ENCODE results near the gene TSGA10. TPM values are rescaled to one million over a fixed set of nuclear protein-coding genes. Genes with fewer than 3 reads are reported as not detected.
"Not testable (repeated sequence)": the region's sequence is repeated elsewhere in the genome, so short reads cannot be mapped to it uniquely, and the experiment has no call there.

The TSGA10 gene
- total RNA-seq, 2 donors from 2014 or later, result 3.5 to 9.8 TPM

DNA sequence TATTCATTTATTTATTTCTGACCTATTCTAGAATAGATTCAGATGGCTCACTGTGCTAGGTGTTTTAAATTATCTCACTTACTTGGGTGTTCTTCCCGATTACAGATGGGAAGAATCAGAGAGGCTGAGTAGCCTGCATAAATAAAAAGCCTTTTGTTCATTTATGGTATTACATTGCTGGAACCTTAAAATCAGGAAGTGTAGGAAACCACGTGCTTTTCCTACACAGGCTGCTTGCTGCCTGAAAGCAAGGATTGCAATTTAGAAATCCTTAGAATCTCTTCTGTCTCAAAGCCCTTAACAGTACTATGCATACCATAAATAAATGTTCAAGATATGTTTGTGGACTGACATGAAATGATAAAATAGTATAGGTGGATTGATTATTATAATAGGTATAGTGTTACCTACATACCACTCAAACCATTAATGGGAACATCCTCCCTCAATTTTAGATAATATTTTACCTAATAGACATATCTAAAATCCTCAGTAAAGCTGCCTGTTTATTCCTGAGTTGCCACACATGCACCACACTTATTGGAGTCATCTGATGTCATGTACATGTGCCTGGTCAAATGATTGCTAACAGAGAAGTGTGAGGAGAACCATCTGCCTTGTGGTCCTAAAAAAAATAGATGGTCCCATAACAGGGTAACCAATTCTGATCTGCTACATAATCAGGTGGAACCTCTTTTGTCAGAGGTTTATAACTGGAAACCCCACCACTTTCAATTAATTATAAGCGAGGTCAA is 86.7 kb downstream of the TSGA10 start:
- ATAC-seq (replicated peaks), result no peak
- Mint-ChIP-seq H3K4me1 (no peaks in the 10 kb centered on the region), H3K27me3 (no peaks in the 10 kb centered on the region), H3K36me3 (ENCODE audit: low read depth) (no peaks in the 10 kb centered on the region), H3K4me3 (no peak overlapping the region), H3K9me3 (no peaks in the 10 kb centered on the region), H3K27ac (no peak overlapping the region)

DNA sequence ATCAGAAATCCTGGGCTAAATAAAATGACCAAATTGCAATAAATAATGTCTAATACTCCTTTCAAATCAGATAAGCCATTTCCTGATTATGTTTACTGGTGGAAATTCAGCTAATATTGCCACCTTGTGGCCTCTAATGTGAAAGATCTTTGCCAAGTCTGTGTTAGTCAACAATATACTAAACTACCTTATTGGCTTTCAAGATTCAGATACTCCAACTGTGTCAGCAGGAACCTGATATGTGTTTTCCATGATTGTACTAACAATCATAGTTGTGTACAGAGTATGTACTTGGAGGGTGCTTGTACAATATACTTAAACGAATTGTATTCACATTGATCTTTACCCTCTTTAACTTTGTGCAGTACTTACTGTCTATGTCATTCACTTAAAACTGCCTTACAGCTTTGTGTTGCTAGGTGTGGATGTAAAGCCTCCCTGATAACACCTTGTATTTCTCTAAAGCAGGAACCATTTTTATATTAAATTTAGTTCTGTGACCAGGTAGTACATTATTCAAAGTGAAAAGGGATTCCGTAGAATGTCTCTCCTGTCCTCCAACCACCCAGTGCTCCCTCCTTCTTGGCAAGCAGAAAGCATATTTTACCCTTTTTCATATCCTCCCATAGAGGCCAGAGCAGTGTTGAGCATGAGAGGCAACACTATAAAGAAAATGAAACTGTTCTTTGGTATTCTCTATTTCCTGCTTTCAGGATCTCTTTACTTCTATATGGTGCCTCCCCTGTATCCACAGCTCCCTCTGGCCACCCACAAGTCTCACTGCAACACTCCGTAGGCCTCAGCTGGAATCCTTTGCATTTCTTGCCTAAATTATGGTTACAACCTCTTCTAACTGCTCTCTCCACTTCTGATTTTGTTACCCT is 88.4 kb downstream of the TSGA10 start:
- Mint-ChIP-seq H3K27ac (no peak overlapping the region), H3K4me1 (no peaks in the 10 kb centered on the region), H3K27me3 (no peaks in the 10 kb centered on the region), H3K36me3 (ENCODE audit: low read depth) (no peaks in the 10 kb centered on the region), H3K4me3 (no peak overlapping the region), H3K9me3 (no peaks in the 10 kb centered on the region)
- ATAC-seq (replicated peaks), result peak; percentile 96

DNA sequence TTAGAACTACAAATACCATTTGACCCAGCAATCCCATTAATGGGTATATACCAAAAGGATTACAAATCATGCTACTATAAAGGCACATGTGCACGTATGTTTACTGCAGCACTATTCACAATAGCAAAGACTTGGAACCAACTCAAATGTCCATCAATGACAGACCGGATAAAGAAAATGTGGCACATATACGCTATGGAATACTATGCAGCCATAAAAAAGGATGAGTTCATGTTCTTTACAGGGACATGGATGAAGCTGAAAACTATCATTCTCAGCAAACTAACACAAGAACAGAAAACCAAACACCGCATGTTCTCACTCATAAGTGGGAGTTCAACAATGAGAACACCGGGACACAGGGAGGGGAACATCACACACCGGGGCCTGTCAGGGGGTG is 105.6 kb downstream of the TSGA10 start:
- peaks cover 15% of the 10 kb centered on the region for H3K9me3 Mint-ChIP-seq
- not testable (repeated sequence) for H3K36me3 Mint-ChIP-seq (ENCODE audit: low read depth); H3K27ac Mint-ChIP-seq; ATAC-seq (replicated peaks); H3K4me1 Mint-ChIP-seq; H3K4me3 Mint-ChIP-seq; H3K27me3 Mint-ChIP-seq

DNA sequence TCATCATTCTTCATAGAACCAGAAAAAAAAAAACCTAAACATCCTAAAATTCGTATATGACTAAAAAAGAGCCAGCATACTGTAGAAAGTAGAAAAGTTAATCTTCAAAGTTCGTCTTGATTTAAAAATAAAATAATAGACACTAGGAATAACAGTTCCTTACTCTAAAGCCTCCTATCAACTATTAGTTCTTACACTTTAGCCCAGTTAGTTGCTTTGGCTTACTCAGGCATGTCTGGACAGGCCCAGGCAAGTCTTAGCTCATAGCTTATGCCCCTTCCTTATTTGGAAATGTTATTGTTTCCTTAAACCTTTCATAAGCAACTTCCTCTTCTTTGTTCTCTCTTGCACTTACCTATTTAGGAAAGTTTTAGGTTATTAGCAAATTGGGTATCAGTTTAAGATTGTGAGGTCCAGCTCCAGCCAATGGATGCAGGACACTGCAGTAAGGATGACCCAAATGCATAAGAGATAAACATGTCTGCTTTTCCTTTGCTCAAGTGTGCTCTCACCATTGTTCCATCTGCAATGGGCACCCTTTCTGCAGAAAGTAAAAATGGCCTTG is 113.9 kb downstream of the TSGA10 start:
- Mint-ChIP-seq H3K9me3 (peaks cover 23% of the 10 kb centered on the region), H3K4me3 (peak overlapping the region; percentile 30), H3K27ac (peak overlapping the region; percentile 53)
- H3K36me3 Mint-ChIP-seq (ENCODE audit: low read depth); H3K27me3 Mint-ChIP-seq; H3K4me1 Mint-ChIP-seq; ATAC-seq (replicated peaks): not testable (repeated sequence)

DNA sequence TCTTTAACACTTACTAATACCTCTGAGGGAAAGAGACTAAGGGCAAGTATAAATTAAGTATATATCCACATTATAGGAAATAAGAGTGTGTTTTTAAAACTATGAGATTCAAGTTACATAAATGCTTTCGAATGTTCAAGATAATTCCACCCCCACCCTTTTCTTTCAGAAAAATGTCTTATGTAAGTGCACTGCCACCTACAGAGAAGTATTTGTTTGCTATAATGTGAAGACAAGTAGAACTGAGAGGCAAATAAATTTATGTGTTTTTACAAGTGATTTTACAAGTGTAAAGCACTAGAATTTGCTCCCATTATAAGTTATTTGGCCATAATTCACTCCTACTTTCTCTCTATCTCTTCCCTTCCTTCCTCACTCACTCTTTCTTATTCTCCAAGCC is 118.8 kb downstream of the TSGA10 start:
- H3K4me3 Mint-ChIP-seq, result no peak overlapping the region
- no peak overlapping the region for H3K27ac Mint-ChIP-seq
- ATAC-seq (replicated peaks), result no peak

GRCh38 chr2:99032786-99033185 is 122.0 kb downstream of the TSGA10 start:
- no peak overlapping the region for H3K4me3 Mint-ChIP-seq
- peak; percentile 79 for ATAC-seq (replicated peaks)
- peak overlapping the region; percentile 39 for H3K27ac Mint-ChIP-seq
- no peaks in the 10 kb centered on the region for H3K9me3 Mint-ChIP-seq
- H3K36me3 Mint-ChIP-seq (ENCODE audit: low read depth), result peaks cover 6% of the 10 kb centered on the region
- H3K4me1 Mint-ChIP-seq, result no peaks in the 10 kb centered on the region
- peaks cover 4% of the 10 kb centered on the region for H3K27me3 Mint-ChIP-seq

More for the DNA sequence above, 118.8 kb downstream of the TSGA10 start:
- peaks cover 4% of the 10 kb centered on the region for H3K27me3 Mint-ChIP-seq
- H3K4me1 Mint-ChIP-seq, result peaks cover 9% of the 10 kb centered on the region
- H3K9me3 Mint-ChIP-seq, result peaks cover 7% of the 10 kb centered on the region
- H3K36me3 Mint-ChIP-seq (ENCODE audit: low read depth), result peaks cover 6% of the 10 kb centered on the region

DNA sequence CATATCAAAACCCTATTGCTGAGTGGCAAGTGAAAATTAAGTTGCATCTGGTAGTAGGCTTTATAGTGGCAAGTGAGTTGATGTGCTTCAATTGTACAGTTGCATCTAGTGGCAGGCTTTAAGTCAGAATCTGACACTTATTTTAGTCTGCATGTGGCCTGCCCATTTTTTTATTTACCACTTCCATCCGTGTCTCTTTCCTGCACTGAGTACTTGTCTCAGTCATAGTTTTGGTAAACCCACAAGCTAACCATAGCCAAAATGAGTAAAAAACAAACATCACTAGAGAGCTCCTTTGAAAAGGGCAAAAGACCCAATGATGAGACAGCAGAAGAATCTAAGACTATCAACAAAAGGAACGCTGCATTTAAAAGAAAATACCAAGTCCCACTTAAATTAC is 122.7 kb downstream of the TSGA10 start:
- peak; percentile 68 for ATAC-seq (replicated peaks)
- Mint-ChIP-seq H3K4me3 (no peak overlapping the region), H3K27me3 (peaks cover 4% of the 10 kb centered on the region), H3K4me1 (no peaks in the 10 kb centered on the region), H3K36me3 (ENCODE audit: low read depth) (peaks cover 6% of the 10 kb centered on the region), H3K27ac (peak overlapping the region; percentile 39), H3K9me3 (no peaks in the 10 kb centered on the region)

GRCh38 chr2:99031481-99031880 is 123.3 kb downstream of the TSGA10 start:
- peaks cover 6% of the 10 kb centered on the region for H3K36me3 Mint-ChIP-seq (ENCODE audit: low read depth)
- no peaks in the 10 kb centered on the region for H3K4me1 Mint-ChIP-seq
- no peak overlapping the region for H3K27ac Mint-ChIP-seq
- peaks cover 4% of the 10 kb centered on the region for H3K27me3 Mint-ChIP-seq
- ATAC-seq (replicated peaks), result no peak
- H3K9me3 Mint-ChIP-seq, result no peaks in the 10 kb centered on the region
- H3K4me3 Mint-ChIP-seq, result no peak overlapping the region

DNA sequence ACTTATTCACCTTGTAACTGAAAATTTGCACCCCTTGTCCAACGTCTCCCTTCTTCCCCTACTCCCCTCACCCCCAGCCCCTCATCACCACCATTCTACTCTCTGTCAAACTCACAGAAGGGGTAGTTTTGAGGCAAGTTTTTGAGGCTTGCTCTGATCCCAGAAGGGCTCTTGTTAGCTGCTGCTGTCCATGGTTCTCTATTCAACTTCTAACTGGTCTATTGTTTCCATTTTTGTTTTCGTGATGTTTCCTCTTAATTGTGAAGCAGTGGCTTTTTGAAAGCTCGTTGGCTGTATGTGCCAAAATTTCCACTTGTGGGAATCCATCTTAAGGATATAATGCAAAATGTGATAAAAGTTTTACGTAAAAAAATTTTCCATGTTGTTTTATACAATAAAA is 126.2 kb downstream of the TSGA10 start:
- Mint-ChIP-seq H3K27ac (no peak overlapping the region), H3K27me3 (no peaks in the 10 kb centered on the region), H3K4me1 (no peaks in the 10 kb centered on the region), H3K36me3 (ENCODE audit: low read depth) (peaks cover 6% of the 10 kb centered on the region), H3K9me3 (peaks cover 11% of the 10 kb centered on the region), H3K4me3 (no peak overlapping the region)
- ATAC-seq (replicated peaks), result no peak

GRCh38 chr2:99027856-99028255 is 126.9 kb downstream of the TSGA10 start:
- no peak overlapping the region for H3K27ac Mint-ChIP-seq
- H3K9me3 Mint-ChIP-seq, result peaks cover 11% of the 10 kb centered on the region
- H3K4me3 Mint-ChIP-seq, result no peak overlapping the region
- no peaks in the 10 kb centered on the region for H3K27me3 Mint-ChIP-seq
- H3K4me1 Mint-ChIP-seq, result no peaks in the 10 kb centered on the region
- ATAC-seq (replicated peaks), result no peak
- no peaks in the 10 kb centered on the region for H3K36me3 Mint-ChIP-seq (ENCODE audit: low read depth)

DNA sequence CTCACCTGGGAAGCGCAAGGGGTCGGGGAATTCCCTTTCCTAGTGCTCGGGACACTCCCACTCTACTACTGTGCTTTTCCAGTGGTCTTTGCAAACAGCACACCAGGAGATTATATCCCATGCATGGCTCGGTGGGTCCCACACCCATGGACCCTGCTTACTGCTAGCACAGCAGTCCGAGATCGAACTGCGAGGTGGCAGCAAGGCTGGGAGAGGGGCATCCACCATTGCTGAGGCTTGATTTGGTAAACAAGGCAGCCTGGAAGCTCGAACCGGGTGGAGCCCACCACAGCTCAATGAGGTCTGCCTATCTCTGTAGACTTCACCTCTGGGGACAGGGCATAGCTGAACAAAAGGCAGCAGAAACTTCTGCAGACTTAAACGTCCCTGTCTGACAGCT is 154.0 kb downstream of the TSGA10 start:
- no peaks in the 10 kb centered on the region for H3K4me1 Mint-ChIP-seq
- H3K27me3 Mint-ChIP-seq, result peaks cover 4% of the 10 kb centered on the region
- H3K4me3 Mint-ChIP-seq, result no peak overlapping the region
- H3K27ac Mint-ChIP-seq, result no peak overlapping the region
- ATAC-seq (replicated peaks), result no peak
- H3K9me3 Mint-ChIP-seq, result peaks cover 10% of the 10 kb centered on the region
- peaks cover 6% of the 10 kb centered on the region for H3K36me3 Mint-ChIP-seq (ENCODE audit: low read depth)

DNA sequence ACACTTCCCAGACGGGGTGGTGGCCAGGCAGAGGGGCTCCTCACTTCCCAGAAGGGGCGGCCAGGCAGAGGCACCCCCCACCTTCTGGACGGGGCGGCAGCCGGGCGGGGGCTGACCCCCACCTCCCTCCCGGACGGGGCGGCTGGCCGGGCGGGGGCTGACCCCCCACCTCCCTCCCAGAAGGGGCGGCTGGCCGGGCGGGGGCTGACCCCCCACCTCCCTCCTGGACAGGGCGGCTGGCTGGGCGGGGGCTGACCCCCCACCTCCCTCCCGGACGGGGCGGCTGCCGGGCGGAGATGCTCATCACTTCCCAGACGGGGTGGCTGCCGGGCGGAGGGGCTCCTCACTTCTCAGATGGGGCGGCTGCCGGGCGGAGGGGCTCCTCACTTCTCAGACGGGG is 166.0 kb downstream of the TSGA10 start:
- not testable (repeated sequence) for H3K4me3 Mint-ChIP-seq; H3K27me3 Mint-ChIP-seq; ATAC-seq (replicated peaks); H3K27ac Mint-ChIP-seq; H3K36me3 Mint-ChIP-seq (ENCODE audit: low read depth); H3K4me1 Mint-ChIP-seq; H3K9me3 Mint-ChIP-seq

- H3K4me3 Mint-ChIP-seq, result no peak overlapping the region
- H3K4me1 Mint-ChIP-seq, result no peaks in the 10 kb centered on the region
- ATAC-seq (replicated peaks), result peak; percentile 37
- no peaks in the 10 kb centered on the region for H3K27me3 Mint-ChIP-seq
- no peak overlapping the region for H3K27ac Mint-ChIP-seq
- H3K9me3 Mint-ChIP-seq, result no peaks in the 10 kb centered on the region
- H3K36me3 Mint-ChIP-seq (ENCODE audit: low read depth), result no peaks in the 10 kb centered on the region
Observed at GRCh38 chr2:98985905-98986666, 168.7 kb downstream of the TSGA10 start.

DNA sequence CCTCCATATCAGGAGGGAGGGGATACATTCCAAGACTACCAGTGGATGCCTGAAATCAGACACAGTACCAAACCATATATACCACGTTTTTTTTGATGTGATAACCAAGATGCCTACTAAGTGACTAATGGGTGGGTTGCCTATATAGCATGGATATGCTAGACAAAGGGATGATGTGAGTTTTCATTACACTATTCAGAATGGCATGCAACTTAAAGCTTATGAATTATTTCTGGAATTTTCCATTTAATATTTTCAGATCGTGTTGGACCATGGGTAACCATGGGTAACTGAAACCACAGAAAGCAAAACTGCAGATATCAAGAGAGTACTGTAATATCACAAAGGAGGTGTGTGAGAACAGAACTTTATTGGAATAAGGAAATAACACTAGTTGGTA is 179.1 kb downstream of the TSGA10 start:
- H3K27ac Mint-ChIP-seq, result no peak overlapping the region
- no peak for ATAC-seq (replicated peaks)
- no peak overlapping the region for H3K4me3 Mint-ChIP-seq
- H3K27me3 Mint-ChIP-seq, result peaks cover 24% of the 10 kb centered on the region
- no peaks in the 10 kb centered on the region for H3K4me1 Mint-ChIP-seq
- H3K9me3 Mint-ChIP-seq, result peaks cover 9% of the 10 kb centered on the region
- no peaks in the 10 kb centered on the region for H3K36me3 Mint-ChIP-seq (ENCODE audit: low read depth)
